SK-N-SH (cell line): ENCODE data around the gene DDIT4. TPM values are rescaled to one million over a fixed set of nuclear protein-coding genes. Genes with fewer than 3 reads are reported as not detected.

ENCODE experiments used
- CTCF ChIA-PET: fragments of 300-600, 350-600 bp; formaldehyde crosslinking; extraction: SDS; loops from one replicate; lab custom pipeline; 2021; lab: Yijun Ruan, JAX
- POLR2A ChIA-PET: fragments of 350-600 bp; sonication (Branson Sonifier 250); formaldehyde crosslinking; extraction: SDS; loops from one replicate; lab custom pipeline; 2020; ENCODE audit warnings: antibody characterized with exemption, inconsistent platforms; lab: Yijun Ruan, JAX
- DNase-seq: peaks from one replicate; pipeline ENCODE4 v3.0.0; 2012
- H2AFZ ChIP-seq: fragments of 200-600 bp; sonication (generic); 2 replicates; pipeline ENCODE4 v1.8.1; 2016; ENCODE audit warnings: antibody characterized with exemption, mild to moderate bottlenecking, low read depth
- H3F3A ChIP-seq: fragments of 200-600 bp; sonication (generic); replicated peaks from 2 replicates; pipeline ENCODE3; 2016; ENCODE audit warnings: antibody characterized with exemption, mild to moderate bottlenecking; ENCODE audit not compliant: insufficient read depth
- H3K27ac ChIP-seq, 2 experiments: fragments of 200-500 bp in 1 of 2; fragments of 200-600 bp in 1 of 2; sonication (Bioruptor generic) in 1 of 2; sonication (generic), shearing (Covaris generic) in 1 of 2; 2 replicates each; pipeline versions ENCODE4 v1.5.1 to v1.6.1; 2014 to 2016; ENCODE audit warnings: low read depth in 2 of 2, inconsistent platforms in 1 of 2, low read length in 1 of 2, mild to moderate bottlenecking in 1 of 2, mixed read lengths in 1 of 2
- H3K27me3 ChIP-seq: fragments of 200-600 bp; sonication (generic), shearing (Covaris generic); 2 replicates; pipeline ENCODE4 v1.6.1; 2016; ENCODE audit warnings: mixed run types; ENCODE audit not compliant: insufficient read depth
- H3K36me3 ChIP-seq, 2 experiments: fragments of 200-500 bp in 1 of 2; fragments of 200-600 bp in 1 of 2; sonication (Bioruptor generic) in 1 of 2; sonication (generic) in 1 of 2; replicated peaks in 1 of 2; 2 replicates each; pipeline versions ENCODE3 to v1.5.1; 2014 to 2016; ENCODE audit warnings: low read length in 1 of 2, mild to moderate bottlenecking in 1 of 2; ENCODE audit not compliant: insufficient read depth in 2 of 2, control insufficient read depth in 1 of 2
- H3K4me1 ChIP-seq, 2 experiments: fragments of 200-500 bp in 1 of 2; fragments of 200-600 bp in 1 of 2; sonication (Bioruptor generic) in 1 of 2; sonication (generic), shearing (Covaris generic) in 1 of 2; 2 replicates each; pipeline versions ENCODE4 v1.5.1 to v1.6.1; 2014 to 2016; ENCODE audit warnings: low read depth in 1 of 2, low read length in 1 of 2, mixed run types in 1 of 2; ENCODE audit not compliant: insufficient read depth in 2 of 2, control insufficient read depth in 1 of 2
- H3K4me2 ChIP-seq: fragments of 200-600 bp; sonication (generic), shearing (Covaris generic); 2 replicates; pipeline ENCODE4 v1.6.1; 2017; ENCODE audit warnings: mixed run types
- H3K4me3 ChIP-seq, 2 experiments: fragments of 200-500 bp in 1 of 2; fragments of 200-600 bp in 1 of 2; sonication (Bioruptor generic) in 1 of 2; sonication (generic), shearing (Covaris generic) in 1 of 2; 2 replicates each; pipeline versions ENCODE4 v1.5.1 to v1.8.1; 2014 to 2016; ENCODE audit warnings: low read depth in 2 of 2, inconsistent platforms in 1 of 2, low read length in 1 of 2, mild to moderate bottlenecking in 1 of 2, mixed read lengths in 1 of 2, moderate library complexity in 1 of 2
- H3K79me2 ChIP-seq: fragments of 200-600 bp; sonication (generic); 2 replicates; pipeline ENCODE4 v1.8.1; 2017; ENCODE audit warnings: mild to moderate bottlenecking; ENCODE audit not compliant: insufficient read depth
- H3K9ac ChIP-seq: fragments of 200-600 bp; sonication (generic); 2 replicates; pipeline ENCODE4 v1.6.1; 2017; ENCODE audit warnings: mixed run types
- H3K9me2 ChIP-seq: fragments of 200-600 bp; sonication (generic); 2 replicates; pipeline ENCODE4 v1.6.1; 2017; ENCODE audit warnings: mixed run types
- H3K9me3 ChIP-seq: fragments of 200-600 bp; sonication (generic); 2 replicates; pipeline ENCODE4 v1.6.1; 2017; ENCODE audit warnings: mixed run types, mild to moderate bottlenecking, moderate library complexity
- H4K20me1 ChIP-seq: fragments of 200-600 bp; sonication (generic); 2 replicates; pipeline ENCODE4 v1.6.1; 2017; ENCODE audit warnings: mild to moderate bottlenecking, mixed run types; ENCODE audit not compliant: insufficient read depth
- CHD2 ChIP-seq: fragments of 150-350 bp; IDR thresholded peaks from 2 replicates; pipeline ENCODE4 v1.6.1; 2018; ENCODE audit warnings: low read length; ENCODE audit not compliant: partially characterized antibody
- ELF1 ChIP-seq: IDR thresholded peaks from 2 replicates; pipeline ENCODE4 v1.4.0; 2012
- EZH2phosphoT487 ChIP-seq: fragments of 200-600 bp; sonication (generic); IDR thresholded peaks from 2 replicates; pipeline ENCODE4 v1.6.1; 2017; ENCODE audit warnings: low read depth, mixed run types, mild to moderate bottlenecking, antibody characterized with exemption, moderate library complexity, borderline replicate concordance
- FOSL2 ChIP-seq: IDR thresholded peaks from 2 replicates; pipeline ENCODE4 v1.4.0; 2012; ENCODE audit warnings: low read depth, mild to moderate bottlenecking, moderate library complexity, borderline replicate concordance
- FOXM1 ChIP-seq: IDR thresholded peaks from 2 replicates; pipeline ENCODE4 v1.4.0; 2012; ENCODE audit warnings: low read depth, mild to moderate bottlenecking
- GABPA ChIP-seq: IDR thresholded peaks from 2 replicates; pipeline ENCODE4 v1.4.0; 2012; ENCODE audit warnings: low read depth, mild to moderate bottlenecking
- GATA2 ChIP-seq: sonication (generic); formaldehyde crosslinking; IDR thresholded peaks from 2 replicates; pipeline ENCODE4 v1.5.0; 2020; ENCODE audit warnings: mild to moderate bottlenecking, missing genetic modification reagents
- IRF3 ChIP-seq: fragments of 150-350 bp; IDR thresholded peaks from 2 replicates; pipeline ENCODE4 v1.6.1; 2016; ENCODE audit warnings: mild to moderate bottlenecking, low read depth, low read length
- NFIC ChIP-seq: IDR thresholded peaks from 2 replicates; pipeline ENCODE4 v1.4.0; 2012; ENCODE audit warnings: borderline replicate concordance
- POLR2AphosphoS5 ChIP-seq: IDR thresholded peaks from 2 replicates; pipeline ENCODE4 v1.6.1; 2012; ENCODE audit warnings: low read depth, low read length
- RCOR1 ChIP-seq: fragments of 150-350 bp; IDR thresholded peaks from 2 replicates; pipeline ENCODE4 v1.6.1; 2017; ENCODE audit warnings: antibody characterized with exemption, low read length
- REST ChIP-seq: IDR thresholded peaks from 2 replicates; pipeline ENCODE4 v1.6.1; 2012; ENCODE audit warnings: mild to moderate bottlenecking, low read depth, low read length, moderate library complexity
- RFX5 ChIP-seq: IDR thresholded peaks from 2 replicates; pipeline ENCODE4 v1.6.1; 2012; ENCODE audit warnings: mild to moderate bottlenecking, improper control_type of control experiment, low read length
- RXRA ChIP-seq: IDR thresholded peaks from 2 replicates; pipeline ENCODE4 v1.4.0; 2012; ENCODE audit warnings: low read depth, mild to moderate bottlenecking, borderline replicate concordance
- SMC3 ChIP-seq: IDR thresholded peaks from 2 replicates; pipeline ENCODE4 v1.6.1; 2012; ENCODE audit warnings: low read depth, low read length, improper control_type of control experiment
- TCF12 ChIP-seq: IDR thresholded peaks from 2 replicates; pipeline ENCODE4 v1.4.0; 2012
- YY1 ChIP-seq: IDR thresholded peaks from 2 replicates; pipeline ENCODE4 v1.4.0; 2012; ENCODE audit warnings: low read depth, mild to moderate bottlenecking
- WGBS: methylation state at CpG from one replicate; pipeline ENCODE4 v1.1.6; 2017; ENCODE audit warnings: low lambda C conversion rate; 5-methylcytosine and 5-hydroxymethylcytosine counted together
- polyA plus RNA-seq, 3 experiments: library from polyadenylated mRNA; depleted of rRNA; stranded (reverse); fragments of >200 nt; gene quantifications; 2 replicates each; pipeline ENCODE4 v1.2.3, GENCODE V29; 2012
- TF ChIP-seq, protein P1 (sequence below): IDR thresholded peaks from 2 replicates; pipeline ENCODE4; 2012

Gene DDIT4
- polyA plus RNA-seq, 1 of the 3 experiments (the other 2 are of a cell fraction) = 24.9 TPM

DNA sequence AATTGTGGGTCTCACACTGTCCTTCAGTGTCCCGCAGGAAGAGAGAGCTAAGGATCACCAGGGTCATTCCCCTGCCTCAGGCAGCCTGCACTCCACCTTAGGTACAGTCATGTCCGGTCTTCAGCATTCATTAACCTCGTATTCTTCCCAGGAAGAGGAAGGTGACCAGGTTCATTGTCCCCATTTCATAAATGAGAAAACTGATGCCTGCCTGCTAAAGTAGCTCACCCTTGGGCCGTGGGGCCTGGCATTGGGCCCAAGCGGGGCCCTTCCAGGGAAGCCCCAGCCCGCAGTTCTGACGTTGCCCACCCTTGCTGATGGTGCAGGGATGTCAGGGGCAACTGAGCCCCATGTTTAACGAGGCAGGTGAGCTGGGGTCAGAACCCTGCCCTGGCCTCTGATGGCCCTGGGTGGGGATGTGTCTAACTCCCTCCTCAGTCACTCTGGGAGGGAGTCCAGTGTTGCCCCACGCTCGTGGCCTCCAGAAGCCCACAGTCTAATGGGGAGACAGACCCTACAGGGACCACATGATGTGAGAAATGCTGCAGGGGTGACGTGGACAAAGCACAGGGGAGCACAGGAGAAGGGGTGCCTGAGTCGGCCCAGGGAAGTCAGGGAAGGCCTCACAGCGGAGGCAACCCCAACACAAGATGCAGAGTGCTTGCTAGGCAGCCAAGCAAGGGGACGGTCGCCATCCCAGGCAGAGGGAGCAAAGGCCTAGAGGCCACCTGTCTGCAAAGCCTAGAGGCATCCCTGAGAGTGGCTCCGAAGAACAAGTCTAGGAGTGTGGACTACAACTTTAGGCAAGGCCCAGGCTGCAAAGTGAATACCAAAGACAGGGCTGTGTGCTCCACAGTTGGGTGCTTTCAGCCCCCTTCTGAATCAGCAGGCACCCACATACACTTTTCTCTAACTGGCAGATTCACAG, 25.1 kb downstream of the DDIT4 start:
- H3K9me3 ChIP-seq = no peaks in the 10 kb centered on the region
- DNase-seq = no peak
- peak overlapping the region; percentile 89; the same call in 1 of the 2 replicates for H3K4me2 ChIP-seq
- peaks cover 6 to 16% of the 10 kb centered on the region in 2 experiments; a peak in 2 of 4 replicates for H3K4me1 ChIP-seq
- H3K9me2 ChIP-seq = no peaks in the 10 kb centered on the region
- H3K4me3 ChIP-seq = no peak overlapping the region; a peak in 1 of 4 replicates
- ChIA-PET POLR2A (interaction anchor here (0.8 to 2.2 kb wide), 2 partner anchors 22 to 80 kb away, joined by 3 to 10 read pairs; no protein-coding TSS in a partner anchor), CTCF (interaction anchor here (0.5 to 3.0 kb wide), 2 partner anchors 24 to 49 kb away, joined by 3 to 15 read pairs; partner anchors contain the start of gene DDIT4)
- H4K20me1 ChIP-seq = no peaks in the 10 kb centered on the region
- H3K79me2 ChIP-seq = no peaks in the 10 kb centered on the region
- WGBS = 95% methylated on average over 11 of the region's 16 CpGs
- peaks cover 13% of the 10 kb centered on the region for H3F3A ChIP-seq
- no peak overlapping the region for H3K9ac ChIP-seq
- peak overlapping the region; percentile 55 to 84; a peak in 3 of 4 replicates for H3K27ac ChIP-seq
- H3K27me3 ChIP-seq = no peaks in the 10 kb centered on the region
- H3K36me3 ChIP-seq = no peaks in the 10 kb centered on the region
- H2AFZ ChIP-seq = 0 out of 2 replicates have a peak overlapping the region, but pooled peaks have one; percentile 56
- TF ChIP-seq CHD2 (no peak), SMC3 (no peak), IRF3 (no peak), GATA2 (no peak), REST (no peak), RXRA (no peak), ELF1 (no peak), NFIC (no peak), GABPA (no peak), YY1 (no peak), FOXM1 (no peak), POLR2AphosphoS5 (no peak), RFX5 (no peak), EZH2phosphoT487 (no peak), TCF12 (no peak), RCOR1 (no peak), FOSL2 (no peak)
- TF ChIP-seq, protein P1, sequence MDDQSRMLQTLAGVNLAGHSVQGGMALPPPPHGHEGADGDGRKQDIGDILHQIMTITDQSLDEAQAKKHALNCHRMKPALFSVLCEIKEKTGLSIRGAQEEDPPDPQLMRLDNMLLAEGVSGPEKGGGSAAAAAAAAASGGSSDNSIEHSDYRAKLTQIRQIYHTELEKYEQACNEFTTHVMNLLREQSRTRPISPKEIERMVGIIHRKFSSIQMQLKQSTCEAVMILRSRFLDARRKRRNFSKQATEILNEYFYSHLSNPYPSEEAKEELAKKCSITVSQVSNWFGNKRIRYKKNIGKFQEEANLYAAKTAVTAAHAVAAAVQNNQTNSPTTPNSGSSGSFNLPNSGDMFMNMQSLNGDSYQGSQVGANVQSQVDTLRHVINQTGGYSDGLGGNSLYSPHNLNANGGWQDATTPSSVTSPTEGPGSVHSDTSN = no peak
